NCI-H2107 treated with DMSO at 0.1 percent for 48 hours (cell line): ENCODE results near the gene SLC12A7.

Experiments
- DNase-seq: peaks from one replicate; lab custom pipeline; 2025; ENCODE audit not compliant: unreplicated experiment; lab: John Stamatoyannopoulos, UW

SLC12A7 gene

DNA sequence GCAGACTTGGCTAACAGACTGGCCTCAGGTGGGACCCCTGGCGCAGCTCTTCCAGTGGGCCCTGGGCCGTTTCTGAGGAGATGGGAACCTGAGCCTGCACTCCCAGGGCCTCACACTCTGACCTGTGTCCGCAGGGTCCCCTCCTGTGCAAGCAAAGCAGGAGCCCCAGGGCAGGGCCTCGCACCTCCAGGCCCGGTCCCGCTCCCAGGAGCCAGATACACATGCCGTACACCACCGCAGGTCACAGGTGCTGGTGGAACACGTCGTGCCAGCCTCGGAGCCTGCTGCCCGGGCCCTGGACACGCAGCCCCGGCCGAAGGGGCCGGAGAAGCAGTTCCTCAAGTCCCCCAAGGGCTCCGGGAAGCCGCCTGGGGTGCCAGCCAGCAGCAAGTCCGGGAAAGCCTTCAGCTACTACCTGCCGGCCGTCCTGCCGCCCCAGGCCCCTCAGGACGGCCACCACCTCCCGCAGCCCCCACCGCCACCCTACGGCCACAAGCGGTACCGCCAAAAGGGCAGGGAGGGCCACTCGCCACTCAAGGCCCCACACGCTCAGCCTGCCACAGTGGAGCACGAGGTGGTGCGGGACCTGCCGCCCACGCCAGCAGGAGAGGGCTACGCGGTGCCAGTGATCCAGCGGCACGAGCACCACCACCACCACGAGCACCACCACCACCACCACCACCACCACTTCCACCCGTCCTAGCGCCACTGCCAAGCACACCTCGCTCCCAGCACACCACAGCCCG is 74.0 kb downstream of the SLC12A7 start:
- no peak for DNase-seq

GRCh38 chr5:1037123-1037670 is 74.7 kb downstream of the SLC12A7 start:
- DNase-seq, result no peak

- DNase-seq, result no peak
These were observed 75.2 kb downstream of the SLC12A7 start for GRCh38 chr5:1036504-1037122.

DNA sequence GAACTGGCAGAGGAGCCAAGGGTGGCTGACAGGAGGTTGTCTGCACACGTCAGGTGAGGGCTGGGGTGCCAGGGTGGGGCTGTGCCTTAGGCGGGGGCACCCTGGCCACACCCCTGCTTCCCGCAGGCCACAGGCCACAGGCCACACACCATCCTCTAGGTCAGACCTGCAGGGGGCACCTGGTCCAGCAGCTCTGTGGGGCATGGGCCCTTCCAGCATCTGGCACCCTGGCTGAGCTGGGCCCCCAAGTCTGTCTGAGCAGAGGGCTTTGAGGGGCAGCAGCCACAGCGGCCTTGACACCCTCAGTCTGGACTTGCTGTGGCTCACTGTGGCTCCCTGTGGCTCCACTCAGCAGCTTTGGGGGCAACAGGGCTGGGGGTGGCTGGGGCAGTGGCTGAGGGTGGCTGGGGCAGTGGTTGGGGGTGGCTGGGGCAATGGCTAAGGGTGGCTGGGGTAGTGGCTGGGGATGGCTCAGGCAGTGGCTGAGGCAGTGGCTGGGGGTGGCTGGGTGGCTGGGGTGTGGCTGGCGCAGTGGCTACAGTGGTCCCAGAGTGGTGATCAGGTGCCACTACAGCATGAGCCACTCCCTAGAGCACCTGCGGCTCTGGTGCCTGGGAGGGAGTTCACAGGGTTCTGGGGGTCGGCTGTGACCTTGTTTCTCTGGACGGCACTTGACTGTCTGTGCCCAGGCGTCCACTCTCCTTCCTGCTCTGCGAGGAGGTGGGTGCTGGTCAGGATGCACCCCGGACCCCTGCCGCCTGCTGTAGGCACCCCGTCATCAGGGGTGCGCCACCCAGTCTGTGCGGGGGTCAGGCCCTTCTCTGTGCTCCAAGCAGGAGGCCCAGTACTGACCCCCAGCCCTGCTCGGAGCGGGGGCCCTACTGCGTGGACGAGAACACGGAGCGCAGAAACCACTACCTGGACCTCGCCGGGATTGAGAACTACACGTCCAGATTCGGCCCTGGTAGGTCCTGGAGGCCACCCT is 76.2 kb downstream of the SLC12A7 start:
- no peak for DNase-seq

- no peak for DNase-seq
These were observed 76.9 kb downstream of the SLC12A7 start for GRCh38 chr5:1034986-1035385.

DNA sequence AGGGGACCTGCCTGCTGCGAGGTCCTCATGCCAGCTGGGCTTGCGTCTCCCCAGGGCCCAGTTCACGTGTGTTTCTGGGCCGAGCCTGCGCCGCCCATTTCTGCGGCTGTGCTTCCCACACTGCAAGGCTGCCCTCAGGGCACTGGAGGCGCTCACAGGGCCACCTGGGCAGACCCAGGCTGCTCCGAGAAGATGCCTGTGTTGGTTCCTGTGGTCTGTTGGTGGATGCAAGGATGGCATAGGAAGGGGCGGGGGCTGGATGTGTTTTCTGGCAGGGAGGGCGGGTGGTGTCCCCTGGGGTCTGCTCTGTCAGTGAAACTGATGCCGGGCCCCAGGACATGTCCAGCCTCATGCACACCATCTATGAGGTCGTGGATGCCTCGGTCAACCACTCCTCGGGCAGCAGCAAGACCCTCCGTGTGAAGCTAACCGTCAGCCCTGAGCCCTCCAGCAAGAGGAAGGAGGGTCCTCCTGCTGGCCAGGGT is 77.4 kb downstream of the SLC12A7 start:
- no peak for DNase-seq

DNA sequence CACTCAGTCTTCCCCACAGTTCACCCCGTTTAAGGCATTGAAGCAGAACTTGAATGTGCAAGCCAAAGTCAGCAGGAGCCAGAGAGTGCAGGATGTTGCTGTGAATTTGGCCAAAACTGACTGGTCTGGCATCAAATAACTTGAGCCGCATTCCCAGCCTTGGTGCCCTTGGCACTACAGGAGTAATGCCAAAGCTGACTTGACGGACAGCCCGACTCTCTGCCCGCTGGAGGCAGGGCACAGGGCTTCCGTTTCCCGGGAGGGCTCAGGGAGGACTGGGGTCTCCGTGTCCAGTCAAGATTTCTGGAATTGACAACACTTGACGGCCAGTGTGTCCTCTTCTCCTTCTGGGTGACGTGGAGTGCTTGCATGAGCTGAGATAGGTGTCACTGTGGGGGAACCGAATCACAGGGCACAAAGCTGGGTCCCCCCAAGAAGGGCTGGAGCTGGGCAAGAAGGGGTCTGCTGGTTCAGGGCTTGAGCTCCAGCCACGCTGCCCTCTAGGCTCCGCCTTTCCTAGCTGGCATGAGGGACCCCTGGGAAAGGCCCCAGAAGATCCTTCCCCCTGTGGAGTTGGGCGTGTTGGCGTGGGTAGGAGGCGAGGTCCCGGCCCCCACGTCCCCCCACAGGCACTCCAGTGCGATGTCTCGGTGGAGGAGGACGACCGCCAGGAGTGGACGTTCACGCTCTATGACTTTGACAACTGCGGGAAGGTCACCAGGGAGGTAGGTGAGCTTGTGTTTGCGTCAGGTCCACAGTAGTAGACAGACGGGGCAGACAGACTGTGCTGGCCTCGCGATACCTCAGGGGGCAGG is 78.0 kb downstream of the SLC12A7 start:
- DNase-seq, result no peak

DNA sequence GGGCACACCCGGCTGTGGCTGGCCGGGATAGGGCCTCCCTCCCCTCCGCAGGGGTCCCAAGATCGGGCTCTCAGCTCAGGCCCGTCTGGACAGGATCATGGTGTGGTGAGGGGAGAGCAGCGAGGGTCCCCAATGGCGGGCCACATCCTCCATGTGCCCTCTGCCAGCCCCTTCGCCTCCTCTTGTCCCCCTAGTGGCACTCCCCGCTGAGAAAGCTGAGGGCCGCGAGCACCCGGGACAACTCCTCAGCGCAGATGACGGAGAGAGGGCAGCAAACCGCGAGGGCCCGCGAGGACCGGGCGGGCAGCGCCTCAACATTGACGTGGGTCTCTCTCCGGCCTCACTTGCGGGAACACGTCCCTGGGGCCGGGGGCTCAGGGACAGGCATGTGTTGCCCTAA is 78.7 kb downstream of the SLC12A7 start:
- no peak for DNase-seq

GRCh38 chr5:1032551-1033027 is 79.3 kb downstream of the SLC12A7 start:
- DNase-seq, result no peak

GRCh38 chr5:1032011-1032410 is 79.9 kb downstream of the SLC12A7 start:
- DNase-seq, result no peak

- DNase-seq, result no peak
These were observed 80.4 kb downstream of the SLC12A7 start for GRCh38 chr5:1031306-1031959.

DNA sequence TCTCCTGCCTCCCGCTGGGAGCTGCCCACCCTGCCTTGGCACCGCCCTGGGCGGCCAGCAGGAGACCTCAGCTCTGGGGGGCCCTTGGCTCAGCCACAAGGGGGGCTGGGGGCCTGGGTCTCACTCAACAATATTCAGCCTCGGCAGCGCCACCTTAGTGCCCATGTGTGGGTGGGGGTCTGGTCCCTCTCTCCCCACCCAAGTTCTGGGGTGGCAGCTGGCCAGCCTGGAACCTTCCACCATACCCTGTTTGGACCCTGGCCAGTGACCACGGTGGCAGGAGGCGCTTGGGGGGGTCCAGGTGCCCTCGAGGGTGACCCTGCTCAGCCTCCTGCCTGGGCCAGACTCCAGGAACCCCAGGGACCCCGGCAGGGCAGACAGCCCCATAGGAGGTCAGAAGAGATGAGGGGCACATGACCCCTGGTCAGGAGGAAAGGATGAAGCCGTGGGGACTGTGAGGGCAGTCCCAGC is 81.0 kb downstream of the SLC12A7 start:
- no peak for DNase-seq

DNA sequence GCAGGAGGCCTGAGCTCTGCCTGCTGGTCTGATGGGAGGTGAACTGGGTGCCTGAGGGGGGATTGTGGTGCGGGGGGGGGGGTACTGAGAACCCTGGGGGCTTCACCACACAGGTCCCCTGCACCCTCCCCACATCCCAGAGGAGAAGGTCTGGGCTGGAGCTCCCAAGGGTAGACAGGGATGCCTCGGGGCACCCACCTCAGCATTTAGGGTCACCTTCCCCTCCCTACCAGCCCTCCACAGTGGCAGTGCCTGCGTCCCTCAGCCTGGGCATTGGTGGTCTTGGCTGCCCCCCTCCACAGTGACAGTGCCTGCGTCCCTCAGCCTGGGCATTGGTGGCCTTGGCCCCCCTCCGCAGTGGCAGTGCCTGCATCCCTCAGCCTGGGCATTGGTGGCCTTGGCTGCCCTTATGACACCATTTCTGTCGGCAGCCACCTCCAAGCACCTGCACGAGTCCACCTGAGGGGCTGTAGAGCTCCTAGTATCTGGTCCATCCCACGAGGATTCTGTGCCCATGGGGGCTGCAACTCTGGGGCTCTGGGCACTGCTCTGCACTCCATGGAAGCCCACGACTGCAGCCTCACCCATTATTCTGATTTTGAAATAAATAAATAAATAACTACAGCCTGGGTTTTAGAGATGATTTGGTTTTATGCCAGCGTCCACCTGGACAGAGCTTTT is 81.8 kb downstream of the SLC12A7 start:
- DNase-seq, result no peak

DNA sequence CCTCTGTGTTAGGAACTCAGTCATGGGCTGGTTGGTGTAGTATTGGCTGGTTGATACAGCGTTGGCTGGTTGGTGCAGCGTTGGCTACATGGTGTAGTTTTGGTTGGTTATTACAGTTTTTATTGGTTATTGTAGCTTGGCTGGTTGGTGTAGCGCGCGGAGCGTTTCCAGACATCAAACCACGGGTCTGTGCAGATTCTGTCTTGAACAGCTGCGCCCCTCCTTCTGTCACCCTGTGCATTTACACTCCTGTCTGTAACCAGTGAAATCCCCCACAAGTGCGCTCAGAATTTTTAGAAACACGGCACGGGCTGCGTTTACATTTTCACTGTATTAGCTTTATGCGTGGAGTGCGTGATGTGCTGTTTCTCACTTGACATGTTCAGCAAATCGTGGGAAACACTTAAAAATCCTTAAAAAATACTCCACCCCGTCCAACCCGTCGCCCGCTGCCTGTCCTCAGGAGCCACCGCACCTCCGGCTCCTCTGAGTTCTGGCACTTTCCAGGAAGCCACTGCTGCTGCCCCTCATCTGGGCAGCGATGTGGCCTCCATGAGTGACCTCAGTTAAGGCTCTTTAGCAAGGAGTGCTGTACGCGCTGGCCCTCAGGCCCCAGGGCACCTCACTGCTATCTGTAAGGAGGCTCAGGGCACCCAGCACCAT is 82.5 kb downstream of the SLC12A7 start:
- DNase-seq, result no peak

DNA sequence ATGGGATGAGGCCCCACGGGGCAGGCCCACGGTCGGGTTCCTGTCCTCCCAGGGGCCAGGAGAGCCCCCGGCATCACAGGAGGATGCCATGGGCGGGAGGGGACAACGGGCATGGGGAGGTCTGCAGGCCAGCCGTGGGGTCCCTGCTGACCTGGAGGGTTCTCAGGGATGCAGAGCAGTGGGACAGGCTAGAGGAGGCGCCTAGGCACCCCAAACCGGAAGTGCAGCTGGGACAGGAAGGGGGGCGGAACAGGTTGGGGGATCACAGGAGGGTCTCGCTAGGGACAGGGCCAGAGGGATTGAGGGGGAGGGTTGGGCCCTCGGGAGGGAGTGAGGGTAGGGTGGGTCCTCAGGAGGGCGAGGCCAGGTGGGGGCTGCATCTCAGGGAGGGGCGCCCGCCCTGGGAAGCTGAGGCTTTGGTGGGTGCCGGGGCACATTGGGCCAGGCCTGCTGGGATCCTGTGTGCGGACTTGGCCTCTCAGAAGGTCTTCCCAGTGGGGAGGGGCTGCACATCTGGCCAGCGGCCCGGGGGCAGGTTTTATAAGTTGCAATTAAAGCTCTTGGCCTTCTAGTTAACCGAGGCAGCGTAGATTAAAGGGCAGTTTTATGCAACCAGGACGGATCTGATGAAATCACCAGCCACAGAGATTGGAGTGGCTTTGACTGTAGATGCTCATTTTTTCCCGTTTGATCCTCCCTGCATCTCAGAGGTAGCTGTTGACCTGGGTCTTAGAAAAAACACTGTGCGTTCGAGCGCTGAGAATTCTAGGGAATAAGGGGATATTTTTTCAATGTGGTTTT is 83.2 kb downstream of the SLC12A7 start:
- no peak for DNase-seq

DNA sequence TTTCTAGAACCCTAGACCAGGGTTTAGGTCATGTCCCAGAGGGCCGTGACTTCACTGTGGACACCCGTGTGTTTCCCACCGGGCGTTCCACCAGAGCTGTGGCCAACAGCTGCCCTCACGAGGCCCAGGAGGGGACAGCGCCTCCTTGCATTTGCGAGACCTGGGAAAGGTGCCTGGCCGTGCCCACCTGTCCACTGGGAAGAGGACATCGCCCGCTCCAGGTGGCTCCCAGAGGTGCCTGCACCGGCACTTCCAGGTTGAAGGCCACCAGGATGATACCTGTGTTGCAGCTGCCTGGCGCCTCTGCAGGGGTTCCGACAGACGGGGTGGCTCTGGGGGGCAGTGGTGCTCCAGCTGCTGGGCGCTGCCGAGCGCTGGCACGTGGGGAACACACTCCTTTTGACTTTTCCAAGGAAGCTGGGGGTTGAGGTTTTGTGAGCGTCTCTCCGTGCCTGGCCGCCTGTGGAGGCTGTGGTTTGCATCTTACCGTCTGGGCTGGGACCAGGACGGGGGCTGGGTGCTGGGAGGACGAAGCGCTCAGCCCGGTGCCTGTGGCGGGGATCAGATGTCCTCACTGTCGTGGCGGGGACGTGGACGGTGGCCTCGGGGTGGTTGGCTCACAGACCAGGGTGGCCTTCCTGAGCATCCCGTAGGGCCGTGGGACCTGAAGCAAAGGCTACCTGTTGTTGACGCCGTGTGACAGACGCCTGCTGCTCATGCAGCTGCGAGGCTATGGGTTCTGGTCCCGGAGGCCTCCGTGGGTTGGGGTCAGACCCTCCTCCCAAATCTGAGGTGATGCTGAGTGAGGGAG is 84.0 kb downstream of the SLC12A7 start:
- no peak for DNase-seq
